Hepatocyte (in vitro differentiated cells): ENCODE data around the gene CLIP4. TPM values are rescaled to one million over a fixed set of nuclear protein-coding genes. Genes with fewer than 3 reads are reported as not detected.
"Not testable (repeated sequence)": the region's sequence is repeated elsewhere in the genome, so short reads cannot be mapped to it uniquely, and the experiment has no call there.

ENCODE experiments used
- DNase-seq: peaks from one replicate; pipeline ENCODE4 v3.0.0-alpha.2; 2016; ENCODE audit warnings: low spot score
- H2AFZ ChIP-seq: fragments of 200-600 bp; sonication (generic); 2 replicates; pipeline ENCODE4 v1.6.0; 2016; ENCODE audit warnings: antibody characterized with exemption, mild to moderate bottlenecking
- H3K27ac ChIP-seq: fragments of 200-600 bp; sonication (generic); 2 replicates; pipeline ENCODE4 v1.5.1; 2016; ENCODE audit warnings: mild to moderate bottlenecking
- H3K27me3 ChIP-seq: fragments of 200-600 bp; sonication (generic); 2 replicates; pipeline ENCODE4 v1.6.1; 2016
- H3K36me3 ChIP-seq: fragments of 200-600 bp; sonication (generic); replicated peaks from 2 replicates; pipeline ENCODE4 v1.5.1; 2016; ENCODE audit warnings: low read depth; ENCODE audit not compliant: insufficient read depth
- H3K4me1 ChIP-seq: fragments of 200-600 bp; sonication (generic); 2 replicates; pipeline ENCODE4 v1.5.1; 2016; ENCODE audit warnings: mild to moderate bottlenecking, moderate library complexity; ENCODE audit not compliant: insufficient read depth
- H3K4me2 ChIP-seq: fragments of 200-600 bp; sonication (generic); 2 replicates; pipeline ENCODE4 v1.6.0; 2016
- H3K4me3 ChIP-seq: fragments of 200-600 bp; sonication (generic); 2 replicates; pipeline ENCODE4 v1.5.1; 2016; ENCODE audit warnings: mild to moderate bottlenecking
- H3K79me2 ChIP-seq: fragments of 200-600 bp; sonication (generic); 2 replicates; pipeline ENCODE4 v1.6.0; 2017; ENCODE audit warnings: mild to moderate bottlenecking
- H3K9me2 ChIP-seq: fragments of 200-600 bp; sonication (generic); replicated peaks from 2 replicates; pipeline ENCODE4 v1.6.0; 2017; ENCODE audit warnings: mild to moderate bottlenecking; ENCODE audit not compliant: insufficient read depth
- H3K9me3 ChIP-seq: fragments of 200-600 bp; sonication (generic); 2 replicates; pipeline ENCODE4 v1.5.1; 2016; ENCODE audit warnings: low read depth, mild to moderate bottlenecking
- H4K20me1 ChIP-seq: fragments of 200-600 bp; sonication (generic); 2 replicates; pipeline ENCODE4 v1.6.0; 2016; ENCODE audit warnings: mild to moderate bottlenecking; ENCODE audit not compliant: insufficient read depth, poor library complexity, severe bottlenecking
- CTCF ChIP-seq: fragments of 200-600 bp; sonication (generic); IDR thresholded peaks from 2 replicates; pipeline ENCODE4 v1.5.1; 2016; ENCODE audit warnings: antibody characterized with exemption, mild to moderate bottlenecking; ENCODE audit not compliant: poor library complexity
- EZH2 ChIP-seq: fragments of 200-600 bp; sonication (generic); IDR thresholded peaks from 2 replicates; pipeline ENCODE4 v1.6.1; 2016; ENCODE audit warnings: antibody characterized with exemption, mild to moderate bottlenecking, borderline replicate concordance
- EZH2phosphoT487 ChIP-seq: fragments of 200-600 bp; sonication (generic); IDR thresholded peaks from one replicate; pipeline ENCODE4 v1.6.1; 2018; ENCODE audit warnings: antibody characterized with exemption, mild to moderate bottlenecking, low read depth, moderate library complexity; ENCODE audit not compliant: unreplicated experiment, severe bottlenecking
- WGBS: methylation state at CpG from one replicate; pipeline ENCODE4 v1.1.6; 2016; ENCODE audit warnings: low lambda C conversion rate; ENCODE audit errors: missing lambda C conversion rate; 5-methylcytosine and 5-hydroxymethylcytosine counted together
- polyA plus RNA-seq: library from polyadenylated mRNA; unstranded; fragments of >200 nt; fragmentation: Nextera tagmentation; extraction: Ambion mirVana; gene quantifications from 2 replicates; pipeline ENCODE4 v1.2.1, GENCODE V29; 2016
- total RNA-seq: library from RNA; depleted of rRNA; stranded (reverse); fragments of >200 nt; gene quantifications from 2 replicates; pipeline ENCODE4 v1.2.3, GENCODE V29; 2014

CLIP4 gene
- total and polyA plus RNA-seq, 2 experiments from 2014 or later, result 17.3 to 35.6 TPM

GRCh38 chr2:29080886-29081743 is 34.1 kb upstream of the CLIP4 start:
- 74% methylated on average over 12 of the region's 12 CpGs for WGBS
- H3K4me1 ChIP-seq, result no peaks in the 10 kb centered on the region
- no peak overlapping the region for H3K4me3 ChIP-seq
- TF ChIP-seq CTCF (no peak), EZH2phosphoT487 (no peak), EZH2 (no peak)
- no peaks in the 10 kb centered on the region for H3K27me3 ChIP-seq
- DNase-seq, result no peak
- no peak overlapping the region for H3K27ac ChIP-seq
- no peaks in the 10 kb centered on the region for H3K79me2 ChIP-seq
- H3K9me3 ChIP-seq, result no peaks in the 10 kb centered on the region
- no peak overlapping the region for H2AFZ ChIP-seq
- no peaks in the 10 kb centered on the region for H3K9me2 ChIP-seq
- H3K36me3 ChIP-seq, result no peaks in the 10 kb centered on the region
- no peak overlapping the region for H3K4me2 ChIP-seq
- H4K20me1 ChIP-seq, result no peaks in the 10 kb centered on the region

GRCh38 chr2:29082804-29083495 is 32.3 kb upstream of the CLIP4 start:
- no peak for DNase-seq
- no peaks in the 10 kb centered on the region for H3K27me3 ChIP-seq
- no peaks in the 10 kb centered on the region for H3K9me3 ChIP-seq
- no peaks in the 10 kb centered on the region for H3K4me1 ChIP-seq
- H3K4me2 ChIP-seq, result no peak overlapping the region
- H3K36me3 ChIP-seq, result no peaks in the 10 kb centered on the region
- H3K27ac ChIP-seq, result no peak overlapping the region
- H3K4me3 ChIP-seq, result no peak overlapping the region
- H4K20me1 ChIP-seq, result no peaks in the 10 kb centered on the region
- H3K79me2 ChIP-seq, result no peaks in the 10 kb centered on the region
- no peak overlapping the region for H2AFZ ChIP-seq
- H3K9me2 ChIP-seq, result no peaks in the 10 kb centered on the region
- 82% methylated on average over 5 of the region's 5 CpGs for WGBS
- TF ChIP-seq EZH2, result no peak
- TF ChIP-seq EZH2phosphoT487, result no peak
- no peak for TF ChIP-seq CTCF

DNA sequence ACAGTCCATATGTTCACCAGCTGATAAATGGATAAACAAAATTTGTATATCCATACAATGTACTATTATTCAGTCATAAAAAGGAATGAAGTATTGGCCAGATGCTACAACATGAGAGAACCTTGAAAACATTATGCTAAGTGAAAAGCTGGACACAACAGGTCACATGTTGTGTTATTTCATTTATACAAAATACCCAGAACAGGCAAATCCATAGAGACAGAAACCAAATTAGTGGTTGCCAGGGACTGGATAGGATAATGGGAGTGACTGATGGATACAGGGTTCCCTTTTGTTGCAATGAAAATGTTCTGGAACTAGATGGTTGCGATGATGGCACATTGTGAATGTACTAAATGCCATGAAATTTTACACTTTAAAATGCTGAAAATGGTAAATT is 30.7 kb upstream of the CLIP4 start:
- Histone ChIP-seq H3K9me2 (no peaks in the 10 kb centered on the region), H3K79me2 (no peaks in the 10 kb centered on the region), H3K4me3 (no peak overlapping the region), H3K27me3 (no peaks in the 10 kb centered on the region), H3K36me3 (no peaks in the 10 kb centered on the region), H4K20me1 (no peaks in the 10 kb centered on the region), H3K9me3 (no peaks in the 10 kb centered on the region), H3K27ac (no peak overlapping the region), H2AFZ (no peak overlapping the region), H3K4me2 (no peak overlapping the region), H3K4me1 (no peaks in the 10 kb centered on the region)
- TF ChIP-seq EZH2 (no peak), EZH2phosphoT487 (no peak), CTCF (no peak)
- DNase-seq, result no peak
- WGBS, result 96% methylated on average over 1 of the region's 1 CpG

- not testable (repeated sequence) for DNase-seq, H3K27me3 ChIP-seq, H3K79me2 ChIP-seq, H3K4me2 ChIP-seq, H3K9me2 ChIP-seq, H3K27ac ChIP-seq, H2AFZ ChIP-seq, H3K4me3 ChIP-seq, H3K36me3 ChIP-seq, H4K20me1 ChIP-seq, H3K9me3 ChIP-seq, H3K4me1 ChIP-seq
- WGBS, result 88% methylated on average over 7 of the region's 7 CpGs
Observed at GRCh38 chr2:29090311-29090710, 24.9 kb upstream of the CLIP4 start.
